GM21737 (cell line): ENCODE measurements around the gene FBXO40.

Source experiments
- ATAC-seq: cut with Tn5 transposase; IDR thresholded peaks from one replicate; pipeline ENCODE4 v1.9.1; 2021; ENCODE audit warnings: mild to moderate bottlenecking, moderate library complexity; ENCODE audit not compliant: unreplicated experiment

The FBXO40 gene

GRCh38 chr3:121661376-121661775 is 68.2 kb downstream of the FBXO40 start:
- ATAC-seq = no peak

DNA sequence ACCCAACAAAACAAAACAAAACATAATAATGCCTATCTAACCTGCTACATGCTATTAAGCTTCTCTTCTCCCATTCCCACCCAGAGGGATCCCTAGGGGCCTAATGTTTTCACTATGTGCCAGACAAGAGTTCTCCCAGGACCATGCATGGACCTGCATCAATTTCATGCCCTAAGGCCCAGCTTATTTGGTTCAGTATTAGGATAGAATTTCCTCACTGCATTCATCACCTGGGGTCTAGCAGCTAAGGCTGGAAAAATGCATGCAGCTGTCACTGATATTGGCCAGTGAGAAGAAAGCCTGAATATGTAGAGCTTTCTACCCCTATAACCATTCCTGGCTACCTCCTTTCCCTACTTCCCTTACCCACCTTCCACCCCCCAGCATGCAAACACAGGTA is 69.6 kb downstream of the FBXO40 start:
- ATAC-seq = no peak

GRCh38 chr3:121663171-121663847 is 70.1 kb downstream of the FBXO40 start:
- ATAC-seq = no peak

DNA sequence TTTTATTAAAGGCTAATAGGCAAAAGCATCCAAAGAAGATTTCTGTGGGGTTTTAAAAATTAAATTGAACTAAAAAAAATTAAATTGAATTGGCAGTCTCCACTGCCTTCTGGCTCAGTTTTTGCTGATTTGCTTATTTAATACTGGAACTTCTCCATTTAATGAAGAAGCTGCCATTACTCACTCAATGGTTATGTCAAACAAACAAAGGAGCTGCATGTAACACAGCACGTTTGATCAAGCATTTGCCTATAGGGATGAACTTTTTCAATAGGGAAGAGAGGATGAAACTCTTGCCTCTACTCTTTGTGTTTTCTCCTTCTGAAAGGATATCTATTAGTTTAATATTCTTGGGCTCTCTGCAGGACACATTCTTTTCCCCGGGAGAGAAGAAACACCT is 72.3 kb downstream of the FBXO40 start:
- no peak for ATAC-seq

GRCh38 chr3:121667333-121667732 is 74.2 kb downstream of the FBXO40 start:
- ATAC-seq = no peak

DNA sequence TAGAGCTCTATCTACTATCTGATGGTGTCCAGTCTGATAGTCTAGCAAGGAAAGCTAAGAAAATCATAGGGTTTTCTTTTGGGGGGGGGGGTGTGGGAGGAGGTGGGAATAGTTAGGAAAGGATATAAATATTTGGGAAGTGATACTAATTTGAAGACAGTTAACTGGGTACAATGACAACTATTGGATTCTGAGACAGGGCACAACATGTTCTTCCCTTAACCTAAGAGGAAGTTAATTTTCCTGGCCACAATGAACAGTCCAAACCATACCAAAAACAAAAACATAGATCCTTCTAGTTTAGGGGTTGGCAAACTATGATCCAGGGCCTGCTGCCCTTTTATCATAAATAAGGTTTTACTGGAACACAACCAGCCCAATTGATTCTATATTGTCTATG is 77.5 kb downstream of the FBXO40 start:
- ATAC-seq = no peak

DNA sequence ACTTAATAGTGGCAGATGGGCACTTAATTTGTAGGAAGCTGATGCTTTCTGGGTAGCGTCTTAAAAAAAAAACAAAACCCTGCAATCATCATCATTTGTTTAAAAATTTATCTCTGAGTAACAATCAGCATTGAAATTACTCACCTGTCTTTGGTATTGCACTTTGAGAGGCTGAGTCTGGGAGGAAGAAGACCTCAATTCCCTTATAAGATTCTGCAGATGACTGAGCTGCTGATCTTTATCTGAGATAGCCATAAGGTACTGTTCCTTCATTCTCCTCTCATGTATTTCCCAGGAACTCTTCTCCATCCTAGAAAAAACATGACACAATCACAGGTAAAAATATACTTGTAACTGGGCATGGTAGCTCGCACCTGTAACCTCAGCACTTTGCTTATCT is 84.0 kb downstream of the FBXO40 start:
- ATAC-seq = no peak
